CD4-positive, alpha-beta T cell (primary cell): Measurements from ENCODE around the gene DENND2A. TPM values are rescaled to one million over a fixed set of nuclear protein-coding genes. Genes with fewer than 3 reads are reported as not detected.

Experiments
- ATAC-seq: fragments of 200-7000 bp; cut with Tn5 transposase; one replicate; pipeline ENCODE4 v1.10.0; 2022; ENCODE audit warnings: mild to moderate bottlenecking; ENCODE audit not compliant: poor library complexity
- CTCF ChIA-PET: fragments of 350-600 bp; sonication (Branson Sonifier 250); formaldehyde crosslinking; loops from one replicate; lab custom pipeline; 2021; ENCODE audit warnings: antibody characterized with exemption, inconsistent platforms; lab: Charles Lee
- POLR2A ChIA-PET: fragments of 350-600 bp; sonication (Branson Sonifier 250); formaldehyde crosslinking; loops from one replicate; lab custom pipeline; 2021; ENCODE audit warnings: antibody characterized with exemption, inconsistent platforms; lab: Charles Lee
- DNase-seq, 14 experiments: peaks; one replicate each; pipeline ENCODE4 v3.0.0-alpha.2; 2013 to 2020; ENCODE audit warnings: mixed read lengths in 2 of 14
- H3K27ac ChIP-seq, 2 donors: one replicate each; pipeline versions ENCODE4 v1.5.1 to v1.7.0; 2013; ENCODE audit warnings: low read length in 2 of 2, low read depth in 1 of 2, mild to moderate bottlenecking in 1 of 2
- H3K27me3 ChIP-seq, 2 experiments: 1 replicate in 1 of 2; 2 replicates in 1 of 2; pipeline versions ENCODE4 v1.6.1 to v1.7.0; 2013; ENCODE audit warnings: low read length in 2 of 2, control low read depth in 1 of 2, mild to moderate bottlenecking in 1 of 2, moderate library complexity in 1 of 2; ENCODE audit not compliant: insufficient read depth in 2 of 2, control insufficient read depth in 1 of 2
- H3K36me3 ChIP-seq: one replicate; pipeline ENCODE4 v1.6.1; 2013; ENCODE audit warnings: low read length, control low read depth; ENCODE audit not compliant: insufficient read depth
- H3K4me1 ChIP-seq: one replicate; pipeline ENCODE4 v1.6.1; 2013; ENCODE audit warnings: low read length, control low read depth; ENCODE audit not compliant: insufficient read depth
- H3K4me3 ChIP-seq: one replicate; pipeline ENCODE4 v1.5.1; 2013; ENCODE audit warnings: mild to moderate bottlenecking, low read length, moderate library complexity
- H3K9me3 ChIP-seq, 2 experiments: 1 replicate in 1 of 2; 2 replicates in 1 of 2; pipeline versions ENCODE4 v1.6.1 to v1.7.0; 2013; ENCODE audit warnings: low read length in 2 of 2, mild to moderate bottlenecking in 2 of 2, control low read depth in 1 of 2, moderate library complexity in 1 of 2; ENCODE audit not compliant: control insufficient read depth in 1 of 2, insufficient read depth in 1 of 2
- H3K27ac Mint-ChIP-seq: one replicate; pipeline ENCODE4 v1.8.0; 2020; ENCODE audit warnings: mixed read lengths
- H3K27me3 Mint-ChIP-seq: one replicate; pipeline ENCODE4 v1.8.0; 2021; ENCODE audit warnings: mixed read lengths
- H3K36me3 Mint-ChIP-seq: one replicate; pipeline ENCODE4 v1.8.0; 2021; ENCODE audit warnings: low read depth, mixed read lengths
- H3K4me1 Mint-ChIP-seq: one replicate; pipeline ENCODE4 v1.8.0; 2021; ENCODE audit warnings: low read depth, mixed read lengths
- H3K4me3 Mint-ChIP-seq: one replicate; pipeline ENCODE4 v1.8.0; 2020; ENCODE audit warnings: mild to moderate bottlenecking, mixed read lengths
- H3K9me3 Mint-ChIP-seq: one replicate; pipeline ENCODE4 v1.8.0; 2020; ENCODE audit warnings: mixed read lengths
- intact Hi-C, 2 experiments: fragments of 100-400 bp; cut with DNase I in 1 of 2; cut with micrococcal nuclease in 1 of 2; formaldehyde crosslinking; loops; one replicate each; pipeline versions ENCODE4 v1.15.1 to v1.9.0; 2023 to 2025; cut with DNase I, micrococcal nuclease
- total RNA-seq, 174 experiments: library from RNA in 2 of 174; stranded (reverse) in 2 of 174; gene quantifications; one replicate each; pipeline ENCODE4 v1.2.3 and lab custom pipeline; 2021 to 2026
- TF ChIP-seq, protein P1 (sequence below): fragments of 200-600 bp; IDR thresholded peaks from one replicate; pipeline ENCODE4 v1.8.0; 2022; ENCODE audit warnings: antibody characterized with exemption, mild to moderate bottlenecking

Gene DENND2A
- total RNA-seq, 2 experiments from 2014 or later: not detected

DNA sequence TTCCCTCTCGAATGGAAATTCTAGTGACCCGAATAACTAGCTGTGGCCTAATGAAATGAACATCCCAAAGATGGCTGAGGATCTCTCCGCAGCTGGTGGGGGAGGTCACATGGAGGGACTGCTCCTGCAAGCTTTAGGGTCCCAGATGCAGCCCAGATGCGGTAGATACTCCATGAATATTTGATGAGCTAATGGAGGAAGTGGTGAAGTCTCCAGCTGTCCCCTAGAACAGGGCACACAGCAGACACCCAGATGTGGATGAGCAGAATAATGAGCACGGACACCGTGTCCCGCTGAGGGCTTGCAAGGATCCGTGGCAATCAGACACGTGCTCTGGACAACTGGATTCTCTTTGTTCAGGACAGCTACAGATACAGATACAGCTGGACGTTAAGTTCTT lies 59.2 kb downstream of the DENND2A start:
- TF ChIP-seq, protein P1, sequence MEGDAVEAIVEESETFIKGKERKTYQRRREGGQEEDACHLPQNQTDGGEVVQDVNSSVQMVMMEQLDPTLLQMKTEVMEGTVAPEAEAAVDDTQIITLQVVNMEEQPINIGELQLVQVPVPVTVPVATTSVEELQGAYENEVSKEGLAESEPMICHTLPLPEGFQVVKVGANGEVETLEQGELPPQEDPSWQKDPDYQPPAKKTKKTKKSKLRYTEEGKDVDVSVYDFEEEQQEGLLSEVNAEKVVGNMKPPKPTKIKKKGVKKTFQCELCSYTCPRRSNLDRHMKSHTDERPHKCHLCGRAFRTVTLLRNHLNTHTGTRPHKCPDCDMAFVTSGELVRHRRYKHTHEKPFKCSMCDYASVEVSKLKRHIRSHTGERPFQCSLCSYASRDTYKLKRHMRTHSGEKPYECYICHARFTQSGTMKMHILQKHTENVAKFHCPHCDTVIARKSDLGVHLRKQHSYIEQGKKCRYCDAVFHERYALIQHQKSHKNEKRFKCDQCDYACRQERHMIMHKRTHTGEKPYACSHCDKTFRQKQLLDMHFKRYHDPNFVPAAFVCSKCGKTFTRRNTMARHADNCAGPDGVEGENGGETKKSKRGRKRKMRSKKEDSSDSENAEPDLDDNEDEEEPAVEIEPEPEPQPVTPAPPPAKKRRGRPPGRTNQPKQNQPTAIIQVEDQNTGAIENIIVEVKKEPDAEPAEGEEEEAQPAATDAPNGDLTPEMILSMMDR: no peak
- Histone ChIP-seq H3K27me3 (no peaks in the 10 kb centered on the region), H3K36me3 (no peaks in the 10 kb centered on the region), H3K9me3 (no peaks in the 10 kb centered on the region), H3K4me3 (no peak overlapping the region), H3K27ac (no peak overlapping the region), H3K4me1 (no peaks in the 10 kb centered on the region)
- no peak for DNase-seq
- POLR2A ChIA-PET: no interaction called here
- Mint-ChIP-seq H3K27me3 (no peaks in the 10 kb centered on the region), H3K36me3 (no peaks in the 10 kb centered on the region), H3K27ac (no peak overlapping the region), H3K4me3 (no peak overlapping the region), H3K9me3 (no peaks in the 10 kb centered on the region), H3K4me1 (no peaks in the 10 kb centered on the region)
- CTCF ChIA-PET: no interaction called here
- ATAC-seq: no peak
- intact Hi-C loops: no loop called here

GRCh38 chr7:140577651-140578050 lies 63.0 kb downstream of the DENND2A start:
- Mint-ChIP-seq H3K4me1 (no peaks in the 10 kb centered on the region), H3K27ac (no peak overlapping the region), H3K36me3 (no peaks in the 10 kb centered on the region), H3K27me3 (peaks cover 13% of the 10 kb centered on the region), H3K4me3 (no peak overlapping the region), H3K9me3 (no peaks in the 10 kb centered on the region)
- ChIA-PET CTCF (no interaction called here), POLR2A (no interaction called here)
- ATAC-seq (no peak), DNase-seq (no peak)
- no peak overlapping the region for H3K4me3 ChIP-seq
- no peaks in the 10 kb centered on the region for H3K4me1 ChIP-seq
- no peaks in the 10 kb centered on the region for H3K27me3 ChIP-seq
- H3K36me3 ChIP-seq: no peaks in the 10 kb centered on the region
- no peaks in the 10 kb centered on the region for H3K9me3 ChIP-seq
- intact Hi-C loops: no loop called here
- H3K27ac ChIP-seq: no peak overlapping the region
- TF ChIP-seq, protein P1: no peak

DNA sequence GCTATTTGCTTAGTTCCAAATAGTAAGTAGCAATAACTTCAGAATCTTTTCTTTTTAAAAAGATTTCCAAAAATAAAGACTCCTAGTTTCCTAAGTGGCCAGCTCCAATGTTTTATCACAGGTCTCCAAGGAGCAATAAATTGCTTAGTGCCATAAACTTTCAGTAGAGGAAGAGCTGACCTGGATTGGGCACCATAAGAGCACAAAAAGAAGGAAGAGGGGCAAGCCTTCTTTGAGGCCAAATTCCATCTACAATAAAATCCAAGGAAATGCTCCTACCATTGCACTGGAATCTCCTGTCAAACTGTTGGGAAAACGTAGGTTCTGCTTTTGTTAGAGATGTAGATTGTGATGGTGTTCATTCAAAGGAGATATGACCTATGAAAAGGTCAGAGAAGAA lies 64.0 kb downstream of the DENND2A start:
- Mint-ChIP-seq H3K27ac (no peak overlapping the region), H3K9me3 (no peaks in the 10 kb centered on the region), H3K4me1 (no peaks in the 10 kb centered on the region), H3K36me3 (no peaks in the 10 kb centered on the region), H3K4me3 (no peak overlapping the region), H3K27me3 (peaks cover 14% of the 10 kb centered on the region)
- H3K27ac ChIP-seq: no peak overlapping the region
- H3K27me3 ChIP-seq: no peaks in the 10 kb centered on the region
- no peak overlapping the region for H3K4me3 ChIP-seq
- ChIA-PET POLR2A (no interaction called here), CTCF (no interaction called here)
- no peaks in the 10 kb centered on the region for H3K9me3 ChIP-seq
- no peaks in the 10 kb centered on the region for H3K36me3 ChIP-seq
- no peaks in the 10 kb centered on the region for H3K4me1 ChIP-seq
- ATAC-seq (no peak), DNase-seq (no peak)
- TF ChIP-seq, protein P1: no peak
- intact Hi-C loops: no loop called here
